T-helper 2 cell (primary cell): ENCODE measurements around the gene WBP2NL.
A peak's percentile ranks its signal among the peaks of the same experiment; 100 is the strongest.

Experiments
- DNase-seq, 5 experiments: peaks; one replicate each; pipeline versions ENCODE4 v3.0.0 to v3.0.0-alpha.2; 2012 to 2022

WBP2NL gene

DNA sequence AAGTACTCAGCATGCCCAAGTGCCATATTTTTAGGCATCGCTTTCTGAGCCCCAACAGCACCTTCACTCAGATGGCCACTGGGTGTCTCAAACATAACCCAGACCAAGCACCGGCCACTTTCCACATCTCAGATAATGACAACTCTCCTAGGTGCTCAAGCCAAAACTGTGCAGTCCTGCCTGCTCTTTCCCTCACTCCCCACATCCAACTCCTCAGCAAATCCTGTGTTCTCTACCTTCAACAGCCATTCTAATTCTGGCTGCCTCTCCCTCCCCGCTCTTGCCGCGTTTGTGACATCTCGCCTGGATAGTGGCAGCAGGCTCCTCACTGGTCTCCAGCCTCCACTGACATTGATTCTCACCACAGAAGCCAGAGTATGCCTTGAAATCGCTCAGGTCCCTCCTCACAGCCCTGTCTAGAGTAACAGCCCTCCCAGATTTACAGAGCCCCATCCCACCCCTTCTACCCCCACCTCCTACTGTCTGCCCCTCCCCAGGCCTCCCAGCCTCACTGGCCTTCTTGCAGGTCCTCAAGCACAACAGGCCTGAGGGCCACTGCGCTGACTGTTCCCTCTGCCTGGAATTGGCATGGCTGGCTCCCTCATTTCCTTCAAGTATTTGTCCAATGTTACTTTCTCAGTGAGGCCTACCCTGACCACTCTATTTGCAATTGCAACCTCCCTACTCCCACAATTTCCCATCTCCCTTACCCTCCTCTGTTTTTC, 74.2 kb downstream of the WBP2NL start:
- no peak for DNase-seq

- DNase-seq, result no peak
These were observed 75.0 kb downstream of the WBP2NL start for GRCh38 chr22:42073621-42074041.

DNA sequence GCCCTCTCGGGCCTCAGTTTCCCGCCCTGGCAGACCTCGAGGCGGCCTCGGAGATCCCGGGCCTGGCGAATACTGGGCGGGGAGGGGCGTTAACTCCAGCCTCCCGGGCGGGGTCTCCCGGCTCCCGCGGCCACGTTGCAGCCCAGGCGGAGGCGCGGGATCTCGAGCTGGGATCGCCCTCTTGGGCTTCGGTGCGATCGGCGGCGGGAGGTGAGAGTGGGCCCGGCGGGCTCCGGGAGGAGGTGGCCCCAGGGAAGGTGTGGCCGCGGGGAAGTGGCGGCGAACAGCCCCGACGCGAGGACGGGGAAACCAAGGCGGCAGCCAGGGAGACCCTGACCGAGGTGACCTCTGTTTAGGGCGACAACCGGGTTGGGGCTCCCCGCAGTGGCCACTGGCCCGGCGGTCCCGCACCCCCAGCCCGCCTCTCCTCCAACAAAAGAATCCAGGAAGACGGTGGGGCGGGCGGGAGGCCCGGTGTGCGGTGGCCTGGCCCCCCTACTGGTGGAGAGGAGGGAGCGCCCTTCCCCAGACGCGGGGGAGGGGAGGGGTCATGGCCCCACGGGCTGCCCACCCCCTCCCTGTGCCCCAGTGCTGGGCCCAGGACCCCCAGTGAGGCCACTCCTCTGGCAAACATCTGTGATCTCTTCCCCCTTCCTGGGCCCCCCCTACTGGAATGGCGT, 75.7 kb downstream of the WBP2NL start, which contains the start of gene PHETA2:
Gene PHETA2 (plus strand): TSS at position 117 of the 680 bp plus-strand sequence. CDS start 3,046 bp downstream, outside the sequence.
- DNase-seq, result peak; percentile 34 to 71 (median 37)

- DNase-seq, result no peak
These were observed 76.5 kb downstream of the WBP2NL start for GRCh38 chr22:42074846-42075676.

- DNase-seq, result no peak
These were observed 78.3 kb downstream of the WBP2NL start for GRCh38 chr22:42076764-42077485.

DNA sequence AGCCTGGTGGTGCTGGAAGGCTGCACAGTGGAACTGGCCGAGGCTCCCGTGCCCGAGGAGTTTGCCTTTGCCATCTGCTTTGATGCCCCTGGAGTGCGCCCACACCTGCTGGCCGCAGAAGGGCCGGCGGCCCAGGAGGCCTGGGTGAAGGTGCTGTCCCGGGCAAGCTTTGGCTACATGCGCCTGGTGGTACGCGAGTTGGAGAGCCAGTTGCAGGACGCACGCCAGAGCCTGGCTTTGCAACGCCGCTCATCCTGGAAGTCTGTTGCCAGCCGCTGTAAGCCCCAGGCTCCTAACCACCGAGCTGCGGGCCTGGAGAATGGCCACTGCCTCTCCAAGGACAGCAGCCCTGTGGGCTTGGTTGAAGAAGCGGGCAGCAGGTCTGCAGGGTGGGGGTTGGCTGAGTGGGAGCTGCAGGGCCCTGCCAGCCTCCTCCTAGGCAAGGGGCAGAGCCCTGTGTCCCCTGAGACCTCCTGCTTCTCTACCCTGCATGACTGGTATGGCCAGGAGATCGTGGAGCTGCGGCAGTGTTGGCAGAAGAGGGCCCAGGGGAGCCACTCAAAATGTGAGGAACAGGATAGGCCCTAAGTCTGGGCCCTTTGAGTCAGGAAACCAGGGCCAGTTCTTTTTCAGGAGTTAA, 79.0 kb downstream of the WBP2NL start:
- no peak for DNase-seq
